Nucleus accumbens (tissue), 56 donors: Measurements from ENCODE around the gene FAM81A.
A peak's percentile ranks its signal among the peaks of the same experiment; 100 is the strongest.
"Not testable (repeated sequence)": the region's sequence is repeated elsewhere in the genome, so short reads cannot be mapped to it uniquely, and the experiment has no call there.

Experiments used
- DNase-seq, 56 donors: peaks; one replicate each; lab custom pipeline; 2025; lab: John Stamatoyannopoulos, UW

Gene FAM81A

GRCh38 chr15:59420986-59421618, 16.9 kb upstream of the FAM81A start:
- no peak for DNase-seq

DNA sequence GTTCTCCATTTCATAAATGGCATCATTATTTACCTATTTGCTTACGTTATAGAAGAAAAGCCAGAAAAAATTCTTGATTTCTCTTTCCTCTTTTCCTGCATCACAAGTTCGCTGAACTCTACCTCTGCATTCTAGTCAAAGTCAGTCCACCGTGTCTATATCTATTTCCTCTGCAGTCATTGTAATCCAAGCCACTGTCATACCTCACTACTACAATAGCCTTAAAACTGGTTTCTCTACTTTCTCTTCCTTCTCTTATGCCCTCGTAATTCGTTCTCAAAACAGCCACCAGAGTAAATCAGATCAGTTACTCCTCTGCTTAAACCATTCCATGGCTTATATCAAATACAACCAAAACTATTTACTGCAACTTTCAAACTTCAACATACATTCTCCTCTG, 13.4 kb upstream of the FAM81A start:
- no peak for DNase-seq

DNA sequence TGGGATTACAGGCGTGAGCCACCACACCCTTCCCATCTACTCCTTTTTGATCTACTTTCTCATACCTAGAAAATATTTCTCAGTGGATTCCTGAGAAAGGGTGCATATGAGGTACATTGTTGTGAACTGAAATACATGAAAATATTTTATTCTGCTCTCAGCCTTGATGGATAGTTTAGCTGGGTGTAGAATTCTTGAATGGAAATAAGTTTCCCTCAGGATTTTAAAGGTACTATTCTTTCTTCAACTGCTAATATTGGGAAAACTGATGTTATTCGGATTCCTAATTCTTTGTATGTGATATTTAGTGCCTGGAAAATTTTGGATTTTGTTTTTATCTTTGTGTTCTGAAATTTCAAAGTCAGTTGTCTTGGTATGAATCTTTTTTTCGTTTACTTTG, 9.1 kb upstream of the FAM81A start:
- not testable (repeated sequence) for DNase-seq

- no peak for DNase-seq
Measured at GRCh38 chr15:59432389-59432788, 5.6 kb upstream of the FAM81A start.

DNA sequence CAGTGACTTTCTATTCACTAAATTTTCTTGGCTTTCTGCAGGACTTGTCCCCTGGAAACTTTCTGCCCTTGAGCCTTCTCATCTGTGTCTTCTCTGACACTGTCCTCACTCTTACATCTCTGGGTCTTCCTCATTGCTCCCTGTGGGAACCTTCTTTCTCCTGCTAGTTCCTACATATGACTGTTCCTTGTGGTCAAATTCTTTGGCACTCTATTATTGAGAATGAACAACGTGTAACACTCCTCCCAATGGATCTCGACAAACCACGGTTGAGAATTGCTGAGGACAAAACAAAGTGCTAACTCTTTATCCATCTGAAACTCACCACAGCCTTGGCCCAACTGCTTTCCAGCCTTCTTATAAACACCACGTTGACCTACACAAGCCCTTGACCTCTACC, 3.5 kb upstream of the FAM81A start:
- DNase-seq = no peak

- DNase-seq = peak in 3 of 56 donors; percentile 6 to 41 (median 31)
Measured at GRCh38 chr15:59436774-59437141, 1.2 kb upstream of the FAM81A start.

DNA sequence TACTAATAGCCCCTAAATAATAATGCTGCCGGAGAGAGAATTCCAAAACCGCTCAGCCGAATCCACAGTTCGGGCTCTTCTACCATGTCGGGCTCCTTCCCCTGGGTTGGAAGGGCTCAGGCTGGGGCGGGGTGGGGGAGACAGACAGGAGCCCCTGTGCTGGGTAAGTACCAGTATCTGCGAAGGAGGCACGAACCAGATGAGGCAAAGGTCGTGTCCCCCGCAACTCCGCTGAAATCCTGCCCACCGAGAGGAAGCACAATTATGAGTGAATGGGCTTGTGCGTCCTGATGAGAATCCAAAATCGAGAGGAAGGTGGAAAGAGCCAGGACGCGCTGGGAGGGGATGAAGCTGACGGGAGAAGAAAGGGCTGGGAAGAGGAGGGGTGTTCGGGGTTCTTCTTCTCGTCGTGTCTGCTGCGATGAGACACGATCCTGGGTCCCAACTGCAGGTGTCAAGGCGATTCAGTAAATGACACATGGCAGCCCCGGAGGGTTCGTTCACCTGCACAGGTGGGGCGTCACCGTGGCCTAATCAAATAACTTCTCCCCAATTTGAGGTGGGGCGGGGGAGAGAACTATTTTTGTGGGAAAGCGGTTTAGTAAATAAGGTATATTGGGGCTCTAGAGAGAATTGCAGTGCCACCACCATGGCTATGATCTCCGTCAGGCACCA, 707 bp upstream of the FAM81A start:
- peak in 24 of 56 donors; percentile 5 to 70 (median 40) for DNase-seq

- DNase-seq = peak in 33 of 56 donors; percentile 2 to 72 (median 28)
Measured at GRCh38 chr15:59438625-59439290, 772 bp downstream of the FAM81A start.

DNA sequence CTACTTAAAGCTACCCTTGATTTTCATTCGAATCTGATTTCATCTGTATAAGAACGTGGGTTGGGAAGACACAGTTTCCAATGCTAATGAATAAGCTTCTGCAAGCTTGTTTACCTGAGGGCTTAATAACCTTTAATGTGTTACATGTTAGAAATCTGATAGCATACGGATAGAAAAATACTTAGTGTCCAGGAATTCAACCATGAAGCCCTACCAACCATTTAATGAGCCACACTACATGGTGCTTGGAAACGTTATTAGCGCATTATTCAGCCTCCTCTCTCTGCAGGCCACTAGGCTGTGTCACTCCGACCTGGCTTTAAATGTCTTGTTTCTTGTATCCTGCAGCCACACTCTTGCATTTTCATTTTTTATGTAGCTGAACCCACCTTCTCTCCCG, 1.6 kb downstream of the FAM81A start:
- DNase-seq = no peak

DNA sequence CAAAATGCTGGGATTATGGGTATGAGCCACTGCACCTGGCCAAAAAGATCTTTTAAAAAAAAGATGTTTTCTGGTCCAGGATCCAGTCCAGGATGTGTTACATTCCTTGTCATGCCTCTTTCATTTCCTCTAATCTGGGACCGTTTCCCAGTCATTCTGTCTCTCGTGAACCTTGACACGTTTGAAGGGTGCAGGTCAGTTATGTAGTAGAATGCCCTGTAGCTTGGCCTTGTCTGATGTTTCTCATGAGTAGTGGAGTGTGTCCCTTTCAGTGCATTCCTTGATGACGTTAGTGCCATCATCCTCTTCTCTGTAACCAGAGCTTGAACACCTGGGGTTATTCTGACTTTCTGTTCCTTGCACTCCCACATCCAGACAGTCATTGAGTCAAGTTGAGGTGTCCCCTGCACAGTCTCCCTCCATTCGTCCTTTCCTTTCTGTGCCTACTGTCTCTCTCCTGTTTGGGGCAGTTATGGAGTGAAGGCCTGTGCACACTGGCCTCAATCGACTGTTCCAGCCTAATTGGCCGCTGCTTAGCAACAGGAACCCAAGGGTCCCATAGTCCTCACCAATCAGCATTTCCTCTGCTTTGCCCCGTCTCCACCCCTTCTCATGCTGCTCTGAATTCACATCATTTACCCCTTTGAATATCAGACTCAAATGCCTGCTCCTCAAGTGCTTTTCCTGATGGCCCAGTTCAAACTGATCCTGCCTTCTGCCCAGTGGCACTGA, 5.5 kb downstream of the FAM81A start:
- no peak for DNase-seq

DNA sequence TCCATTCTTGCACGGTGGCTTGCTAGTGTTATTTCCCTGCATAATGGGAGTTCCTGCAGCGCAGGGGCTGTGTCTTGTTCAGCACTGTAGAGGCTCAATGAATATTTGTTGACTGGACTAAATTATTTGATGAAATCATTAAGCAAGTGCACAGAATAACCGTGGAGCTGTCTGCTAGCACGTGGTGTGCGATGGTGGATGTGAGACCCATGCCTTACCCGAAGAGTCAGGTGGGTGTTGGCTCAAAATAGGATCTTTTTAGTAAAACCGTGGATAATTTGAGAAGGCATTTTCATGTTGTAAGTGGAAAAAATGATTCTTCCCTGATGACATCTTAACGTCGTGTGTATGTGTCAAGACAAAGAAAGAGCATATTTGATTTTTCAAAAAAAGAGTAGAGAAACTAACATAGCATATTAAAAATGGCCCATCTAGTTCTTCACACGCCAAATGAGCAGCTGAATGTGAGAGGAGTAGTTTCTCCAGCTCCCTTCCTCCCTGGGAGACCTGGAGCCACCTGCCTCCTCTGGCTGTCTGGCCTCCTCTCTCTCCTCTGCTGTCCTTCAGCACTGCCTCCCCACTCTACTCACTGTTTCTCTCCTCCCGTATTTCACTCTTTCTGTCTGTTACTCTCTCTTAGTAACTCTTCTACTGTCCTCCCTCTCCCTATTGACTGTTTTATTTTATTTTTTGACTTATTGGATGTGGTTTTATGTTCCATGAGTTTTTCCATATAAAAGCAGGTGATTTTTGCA, 6.3 kb downstream of the FAM81A start:
- DNase-seq = peak in 5 of 56 donors; percentile 2 to 45 (median 13)

DNA sequence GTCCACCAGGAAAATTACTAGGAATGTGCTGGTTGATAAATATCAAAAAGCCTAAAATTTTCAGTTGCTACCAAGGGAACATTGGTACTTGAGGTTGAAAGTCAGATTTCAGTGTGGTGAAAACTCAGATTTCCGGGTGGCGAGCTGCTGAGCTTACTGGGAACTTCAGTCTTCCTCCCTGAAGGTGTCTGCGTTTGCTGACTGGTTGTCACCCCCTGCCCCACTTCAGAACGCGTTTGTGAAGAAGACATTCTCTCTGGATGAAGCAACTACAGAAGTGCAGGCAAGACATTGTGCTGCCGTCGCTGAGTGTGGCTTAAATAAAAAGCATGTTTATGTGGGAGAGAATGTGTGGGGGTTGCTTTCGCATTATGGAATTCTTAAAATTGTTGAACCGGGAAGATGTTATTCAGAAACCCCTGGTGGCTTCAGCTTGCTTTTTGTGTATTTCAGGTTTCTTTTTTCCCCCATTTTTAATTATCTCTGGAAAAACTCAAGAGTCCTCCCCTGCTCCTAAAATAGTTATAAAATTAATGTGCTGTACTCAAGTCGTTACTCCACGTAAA, 7.1 kb downstream of the FAM81A start:
- no peak for DNase-seq

DNA sequence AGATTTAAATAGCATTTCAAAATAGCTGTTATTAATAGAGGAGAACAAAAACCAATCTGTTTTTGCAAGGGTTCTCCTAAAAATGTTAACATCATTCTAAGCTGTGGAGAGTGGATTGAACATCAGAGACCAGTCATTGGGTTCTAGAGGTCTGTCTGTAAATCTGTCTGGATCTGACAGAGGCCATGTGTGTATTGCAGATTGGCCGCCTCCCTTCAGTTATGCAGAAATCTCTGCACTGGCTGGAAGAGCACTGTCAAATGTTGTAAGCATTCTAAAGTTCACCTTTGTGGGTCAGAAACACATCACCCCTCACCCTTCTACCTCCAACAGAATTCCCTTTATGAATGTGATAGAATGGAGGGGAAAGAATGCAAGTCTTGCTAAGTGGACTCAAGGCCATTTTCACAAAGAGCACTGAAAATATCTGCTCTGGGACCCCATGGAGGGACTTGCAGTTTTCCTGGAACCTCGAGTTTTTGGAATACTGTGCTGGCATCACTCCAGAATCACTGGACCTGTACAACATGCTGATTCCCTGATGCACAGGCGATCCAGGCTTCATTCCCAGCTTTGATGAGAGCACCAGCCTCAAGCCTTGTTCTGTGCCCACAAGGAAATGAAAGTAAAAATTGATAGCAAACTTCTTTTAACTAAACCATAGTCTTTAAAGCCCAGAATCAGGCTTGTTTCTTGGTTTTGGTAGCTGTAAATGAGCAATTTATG, 8.4 kb downstream of the FAM81A start:
- DNase-seq = no peak

DNA sequence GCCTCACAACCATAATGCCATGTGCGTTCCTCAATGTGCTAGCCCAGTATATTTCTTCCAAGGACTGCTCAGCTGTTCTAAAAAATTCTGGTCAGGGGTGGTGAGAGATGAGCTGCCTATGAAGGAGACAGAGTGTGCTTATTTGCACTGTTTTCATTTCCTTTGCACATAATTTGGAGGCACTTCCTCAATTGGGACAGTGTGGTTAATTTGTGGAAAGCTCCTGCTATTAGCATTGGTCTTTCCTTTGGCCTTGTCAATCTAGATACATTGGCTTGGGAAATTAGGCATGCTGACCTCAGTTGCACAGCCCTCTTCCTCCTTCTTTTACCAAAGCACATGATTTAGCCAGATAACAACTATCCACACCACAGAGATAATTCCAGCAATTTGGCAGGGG, 9.4 kb downstream of the FAM81A start:
- no peak for DNase-seq

DNA sequence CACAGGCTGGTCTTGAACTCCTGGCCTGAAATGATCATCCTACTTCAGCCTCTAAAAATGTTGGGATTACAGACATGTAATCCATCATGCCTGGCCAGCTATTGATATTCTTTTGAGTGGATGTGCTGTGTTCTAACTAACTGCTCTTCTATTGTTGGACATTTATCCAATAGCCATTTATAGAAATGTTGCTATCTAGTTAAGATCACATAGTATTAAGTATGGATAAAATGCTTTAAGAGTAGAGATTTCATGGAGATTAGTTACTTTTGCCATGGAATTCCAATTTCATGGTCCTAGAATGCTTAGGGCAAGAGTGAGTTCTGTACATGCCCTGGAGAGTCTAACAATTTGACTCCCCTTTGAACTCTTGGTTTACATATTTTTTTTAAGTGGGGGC, 10.9 kb downstream of the FAM81A start:
- no peak for DNase-seq

DNA sequence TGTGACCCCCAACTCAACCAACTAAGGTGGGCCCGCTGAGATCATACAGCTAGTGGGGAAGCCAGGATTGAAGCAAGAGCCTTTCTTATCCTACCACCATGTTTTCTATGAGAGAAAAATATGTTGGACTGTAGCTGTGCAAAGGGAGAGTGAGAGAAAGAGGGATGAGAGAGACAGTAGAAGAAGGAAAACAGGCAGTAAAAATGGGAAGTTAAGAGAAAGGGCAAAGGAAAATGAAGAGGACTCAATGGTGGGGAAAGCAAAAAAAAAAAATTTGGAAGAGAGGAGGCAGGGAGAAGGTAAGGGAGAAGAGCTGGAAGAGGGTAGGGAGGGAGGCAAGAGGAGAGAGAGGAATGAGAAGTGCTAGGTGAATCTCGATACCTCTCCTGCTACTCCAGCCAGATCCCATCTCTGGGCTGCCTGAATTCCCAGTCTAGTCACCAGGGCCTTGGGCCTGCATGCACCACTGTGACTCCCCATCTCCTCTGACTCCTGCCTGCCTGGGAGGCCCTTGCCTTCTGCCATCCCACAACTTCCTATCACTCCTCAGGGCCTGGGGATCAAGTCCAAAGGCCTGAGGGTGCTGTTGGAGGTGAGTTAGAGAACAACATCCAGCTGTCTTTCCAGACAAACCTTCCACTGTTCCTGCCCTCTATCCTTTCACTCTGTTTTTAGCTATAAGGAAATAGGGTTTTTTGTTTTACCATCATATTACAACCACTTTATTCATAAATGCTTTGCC, 15.7 kb downstream of the FAM81A start:
- no peak for DNase-seq

- DNase-seq = no peak
Measured at GRCh38 chr15:59456114-59456513, 18.1 kb downstream of the FAM81A start.

DNA sequence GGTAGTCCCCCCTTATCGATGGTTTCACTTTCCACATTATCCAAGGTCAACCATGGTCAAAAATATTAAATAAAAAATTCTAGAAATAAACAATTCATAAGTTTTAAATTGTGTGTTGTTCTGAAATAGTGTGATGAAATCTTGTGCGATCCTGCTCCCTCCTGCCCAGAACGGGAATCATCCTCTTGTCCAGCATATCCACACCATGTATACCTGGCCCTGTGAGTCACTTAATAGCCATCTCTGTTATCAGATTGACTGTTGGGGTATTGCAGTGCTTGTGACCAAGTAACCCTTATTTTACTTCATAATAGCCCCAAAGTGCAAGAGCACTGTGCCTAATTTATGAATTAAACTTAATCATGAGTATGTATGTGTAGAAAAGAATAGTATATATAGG, 19.1 kb downstream of the FAM81A start:
- DNase-seq = no peak

DNA sequence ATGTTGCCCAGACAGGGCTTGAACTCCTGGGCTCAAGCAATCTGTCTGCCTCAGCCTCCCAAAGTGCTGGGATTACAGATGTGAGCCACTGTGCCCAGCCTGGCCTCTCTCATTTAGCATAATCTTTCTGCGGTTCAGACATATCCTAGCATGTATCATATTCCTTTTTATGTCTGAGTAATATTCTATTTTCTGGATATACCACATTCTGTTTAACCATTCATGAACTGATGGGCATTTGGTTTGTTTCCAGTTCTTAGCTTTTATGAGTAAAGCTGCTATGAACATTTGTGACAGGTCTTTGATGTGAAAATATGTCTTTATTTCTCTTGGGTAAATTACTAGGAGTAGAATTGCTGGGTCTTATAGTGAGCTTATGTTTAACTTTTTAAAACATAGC, 23.5 kb downstream of the FAM81A start:
- DNase-seq = no peak
